ENCODE measurements around the gene ANKRD28. TPM values are rescaled to one million over a fixed set of nuclear protein-coding genes. Genes with fewer than 3 reads are reported as not detected.

ANKRD28 gene
- total RNA-seq, 2 donors from 2014 or later = 40.7 to 46.2 TPM

DNA sequence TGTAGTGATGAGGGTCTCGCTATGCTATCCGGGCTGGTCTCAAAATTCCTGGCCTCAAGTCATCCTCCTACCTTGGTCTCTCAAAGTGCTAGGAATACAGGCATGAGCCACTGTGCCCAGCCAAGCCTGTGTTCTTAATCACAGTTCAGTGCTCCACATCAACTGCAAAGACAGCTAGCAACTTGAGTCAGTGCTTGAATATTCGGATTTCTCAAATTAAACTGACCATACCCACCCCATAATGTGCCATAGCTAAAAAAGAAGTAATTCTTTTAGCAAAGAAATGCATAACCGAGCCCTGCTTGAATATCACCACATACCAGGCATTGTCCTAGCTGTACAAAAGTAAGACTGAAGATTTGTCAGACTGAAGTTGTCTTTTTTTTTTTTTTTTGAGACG, 107.0 kb downstream of the ANKRD28 start:
- intact Hi-C loops (cut with DNase I) = no loop called here
- TF ChIP-seq, protein P1, sequence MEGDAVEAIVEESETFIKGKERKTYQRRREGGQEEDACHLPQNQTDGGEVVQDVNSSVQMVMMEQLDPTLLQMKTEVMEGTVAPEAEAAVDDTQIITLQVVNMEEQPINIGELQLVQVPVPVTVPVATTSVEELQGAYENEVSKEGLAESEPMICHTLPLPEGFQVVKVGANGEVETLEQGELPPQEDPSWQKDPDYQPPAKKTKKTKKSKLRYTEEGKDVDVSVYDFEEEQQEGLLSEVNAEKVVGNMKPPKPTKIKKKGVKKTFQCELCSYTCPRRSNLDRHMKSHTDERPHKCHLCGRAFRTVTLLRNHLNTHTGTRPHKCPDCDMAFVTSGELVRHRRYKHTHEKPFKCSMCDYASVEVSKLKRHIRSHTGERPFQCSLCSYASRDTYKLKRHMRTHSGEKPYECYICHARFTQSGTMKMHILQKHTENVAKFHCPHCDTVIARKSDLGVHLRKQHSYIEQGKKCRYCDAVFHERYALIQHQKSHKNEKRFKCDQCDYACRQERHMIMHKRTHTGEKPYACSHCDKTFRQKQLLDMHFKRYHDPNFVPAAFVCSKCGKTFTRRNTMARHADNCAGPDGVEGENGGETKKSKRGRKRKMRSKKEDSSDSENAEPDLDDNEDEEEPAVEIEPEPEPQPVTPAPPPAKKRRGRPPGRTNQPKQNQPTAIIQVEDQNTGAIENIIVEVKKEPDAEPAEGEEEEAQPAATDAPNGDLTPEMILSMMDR (IDR thresholded peaks at IDR 0.05) = no peak

DNA sequence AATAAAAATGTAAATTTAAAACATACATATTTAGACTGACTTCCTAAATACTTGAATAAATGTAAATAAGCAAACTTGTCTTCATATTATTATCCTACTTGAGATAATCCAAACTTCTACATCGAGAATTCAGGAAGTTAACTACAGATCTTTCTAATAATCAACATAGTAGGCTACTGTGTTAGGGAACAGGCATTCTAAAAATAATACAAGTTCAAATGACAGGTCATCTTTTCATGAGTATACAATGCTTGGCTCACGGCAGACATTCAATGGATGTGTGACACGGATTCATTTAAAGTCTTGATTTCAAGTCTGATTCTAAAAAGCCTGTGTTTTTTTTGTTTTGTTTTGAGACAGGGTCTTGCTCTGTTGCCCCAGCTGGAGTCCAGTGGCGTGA, 107.5 kb downstream of the ANKRD28 start:
- no peak overlapping the region for H3K9ac ChIP-seq (ENCODE audit: low read depth in 2 of 2, low read length in 2 of 2)
- H3K36me3 ChIP-seq = peaks cover 6% of the 10 kb centered on the region
- TF ChIP-seq, protein P1 (IDR thresholded peaks at IDR 0.05) = no peak
- intact Hi-C loops (cut with DNase I) = no loop called here
- no peaks in the 10 kb centered on the region for H3K27me3 ChIP-seq
- no peaks in the 10 kb centered on the region for H3K4me1 ChIP-seq
- H3K27ac ChIP-seq = no peak overlapping the region
- no peak overlapping the region for H3K4me3 ChIP-seq
- no peaks in the 10 kb centered on the region for H3K9me3 ChIP-seq
- DNase-seq = no peak

More for the DNA sequence above, 107.0 kb downstream of the ANKRD28 start:
- no peaks in the 10 kb centered on the region for H3K4me1 ChIP-seq
- no peak for DNase-seq
- H3K36me3 ChIP-seq = peaks cover 6% of the 10 kb centered on the region
- H3K9ac ChIP-seq (ENCODE audit: low read depth in 2 of 2, low read length in 2 of 2) = no peak overlapping the region
- no peak overlapping the region for H3K27ac ChIP-seq
- H3K9me3 ChIP-seq = no peaks in the 10 kb centered on the region
- H3K27me3 ChIP-seq = no peaks in the 10 kb centered on the region
- no peak overlapping the region for H3K4me3 ChIP-seq

- H3K36me3 ChIP-seq = peaks cover 12% of the 10 kb centered on the region
- H3K27ac ChIP-seq = no peak overlapping the region
- intact Hi-C loops (cut with DNase I) = no loop called here
- no peaks in the 10 kb centered on the region for H3K4me1 ChIP-seq
- H3K9me3 ChIP-seq = no peaks in the 10 kb centered on the region
- H3K9ac ChIP-seq (ENCODE audit: low read depth in 2 of 2, low read length in 2 of 2) = no peak overlapping the region
- TF ChIP-seq, protein P1 (IDR thresholded peaks at IDR 0.05) = no peak
- no peak for DNase-seq
- H3K27me3 ChIP-seq = no peaks in the 10 kb centered on the region
- no peak overlapping the region for H3K4me3 ChIP-seq
Measured at GRCh38 chr3:15685927-15686326, 111.9 kb downstream of the ANKRD28 start.

DNA sequence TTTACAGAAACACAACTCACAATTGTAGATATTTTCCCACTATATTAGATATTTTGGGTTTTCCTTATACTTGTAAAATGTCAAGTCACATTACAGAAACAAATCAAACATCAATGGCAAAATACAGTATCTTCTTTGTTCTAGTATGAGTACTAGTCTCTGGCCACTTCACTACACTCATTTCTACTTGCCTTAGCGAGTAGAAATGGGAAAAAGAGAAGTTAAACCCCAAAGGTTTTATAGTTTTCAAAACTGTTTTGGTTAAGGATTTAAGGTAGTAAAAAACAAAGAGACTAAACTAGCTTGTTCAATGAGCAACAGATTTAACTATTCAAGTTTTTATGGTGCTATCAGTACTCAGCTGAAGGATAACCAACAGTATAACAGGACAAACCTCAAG, 114.5 kb downstream of the ANKRD28 start:
- Histone ChIP-seq H3K4me1 (no peaks in the 10 kb centered on the region), H3K4me3 (no peak overlapping the region), H3K27me3 (no peaks in the 10 kb centered on the region), H3K9ac (ENCODE audit: low read depth in 2 of 2, low read length in 2 of 2) (no peak overlapping the region), H3K9me3 (no peaks in the 10 kb centered on the region), H3K36me3 (peaks cover 6% of the 10 kb centered on the region), H3K27ac (no peak overlapping the region)
- DNase-seq = no peak
- TF ChIP-seq, protein P1 (IDR thresholded peaks at IDR 0.05) = no peak
- intact Hi-C loops (cut with DNase I) = no loop called here

GRCh38 chr3:15682561-15683185, 115.1 kb downstream of the ANKRD28 start:
- Histone ChIP-seq H3K9ac (ENCODE audit: low read depth in 2 of 2, low read length in 2 of 2) (no peak overlapping the region), H3K27me3 (no peaks in the 10 kb centered on the region), H3K27ac (no peak overlapping the region), H3K4me1 (no peaks in the 10 kb centered on the region), H3K9me3 (no peaks in the 10 kb centered on the region), H3K36me3 (peaks cover 6% of the 10 kb centered on the region), H3K4me3 (no peak overlapping the region)
- intact Hi-C loops (cut with DNase I) = no loop called here
- DNase-seq = no peak
- TF ChIP-seq, protein P1 (IDR thresholded peaks at IDR 0.05) = no peak

Data from colonic mucosa (tissue), 4 donors.